ENCODE data around the gene PARVB. TPM values are rescaled to one million over a fixed set of nuclear protein-coding genes. Genes with fewer than 3 reads are reported as not detected.

PARVB gene
- total RNA-seq, 4 donors from 2014 or later = 10.5 to 25.1 (median 14.6) TPM

DNA sequence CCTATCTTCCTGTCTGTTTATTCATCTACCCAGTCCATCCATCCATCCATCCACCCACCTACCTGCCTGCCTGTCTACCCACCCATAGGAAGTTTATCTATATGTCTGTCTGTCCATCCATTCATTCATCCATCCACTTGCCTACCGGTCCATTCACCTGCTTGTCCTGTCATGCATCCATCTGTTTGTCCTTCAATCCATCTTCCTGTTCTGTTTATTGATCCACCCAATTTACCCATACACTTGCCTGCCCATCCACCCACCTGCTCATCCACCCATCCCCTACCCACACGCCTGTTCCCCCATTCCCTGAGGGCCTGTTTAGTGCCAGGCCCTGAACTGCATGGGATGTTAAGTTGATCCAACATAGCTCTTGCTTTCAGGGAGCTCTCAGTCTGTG, 175.1 kb downstream of the PARVB start:
- no peak overlapping the region for H3K4me3 ChIP-seq (ENCODE audit: low read depth, poor library complexity, severe bottlenecking)
- 74 to 80% methylated on average over 2 of the region's 2 CpGs for WGBS, 2 donors
- intact Hi-C loops (cut with DNase I; ENCODE audit: low total_unique reads) = no loop called here
- TF ChIP-seq, protein P1, sequence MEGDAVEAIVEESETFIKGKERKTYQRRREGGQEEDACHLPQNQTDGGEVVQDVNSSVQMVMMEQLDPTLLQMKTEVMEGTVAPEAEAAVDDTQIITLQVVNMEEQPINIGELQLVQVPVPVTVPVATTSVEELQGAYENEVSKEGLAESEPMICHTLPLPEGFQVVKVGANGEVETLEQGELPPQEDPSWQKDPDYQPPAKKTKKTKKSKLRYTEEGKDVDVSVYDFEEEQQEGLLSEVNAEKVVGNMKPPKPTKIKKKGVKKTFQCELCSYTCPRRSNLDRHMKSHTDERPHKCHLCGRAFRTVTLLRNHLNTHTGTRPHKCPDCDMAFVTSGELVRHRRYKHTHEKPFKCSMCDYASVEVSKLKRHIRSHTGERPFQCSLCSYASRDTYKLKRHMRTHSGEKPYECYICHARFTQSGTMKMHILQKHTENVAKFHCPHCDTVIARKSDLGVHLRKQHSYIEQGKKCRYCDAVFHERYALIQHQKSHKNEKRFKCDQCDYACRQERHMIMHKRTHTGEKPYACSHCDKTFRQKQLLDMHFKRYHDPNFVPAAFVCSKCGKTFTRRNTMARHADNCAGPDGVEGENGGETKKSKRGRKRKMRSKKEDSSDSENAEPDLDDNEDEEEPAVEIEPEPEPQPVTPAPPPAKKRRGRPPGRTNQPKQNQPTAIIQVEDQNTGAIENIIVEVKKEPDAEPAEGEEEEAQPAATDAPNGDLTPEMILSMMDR (IDR thresholded peaks at IDR 0.05) = no peak
- TF ChIP-seq POLR2A (IDR thresholded peaks at IDR 0.05) = no peak
- no peak for DNase-seq (ENCODE audit: low spot score in 2 of 2)

GRCh38 chr22:44199866-44200265, 175.8 kb downstream of the PARVB start:
- WGBS, 2 donors = 89 to 92% methylated on average over 5 of the region's 5 CpGs
- DNase-seq (ENCODE audit: low spot score in 2 of 2) = no peak
- H3K4me3 ChIP-seq (ENCODE audit: low read depth, poor library complexity, severe bottlenecking) = no peak overlapping the region
- intact Hi-C loops (cut with DNase I; ENCODE audit: low total_unique reads) = no loop called here
- TF ChIP-seq POLR2A (IDR thresholded peaks at IDR 0.05) = no peak
- TF ChIP-seq, protein P1 (IDR thresholded peaks at IDR 0.05) = no peak

DNA sequence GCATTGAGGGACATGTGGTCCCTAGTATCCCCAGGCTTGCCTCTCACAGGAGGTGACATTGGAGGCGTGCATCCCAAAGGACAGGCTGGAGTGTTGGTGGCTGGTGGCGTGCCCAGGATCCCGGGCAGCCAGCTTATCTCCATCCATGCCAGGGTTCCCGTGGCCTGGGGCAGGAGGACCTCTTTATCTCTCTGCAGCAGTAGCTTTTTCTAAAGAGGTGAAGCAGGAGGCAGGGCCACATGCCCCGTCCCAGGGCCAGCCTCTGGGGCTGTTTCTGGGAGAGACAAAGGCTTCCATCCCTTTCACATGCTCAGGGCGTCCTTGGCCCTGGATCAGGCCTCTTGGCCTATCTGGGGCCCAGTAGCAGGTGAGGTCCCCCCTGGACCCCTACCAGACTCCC, 176.3 kb downstream of the PARVB start:
- H3K4me3 ChIP-seq (ENCODE audit: low read depth, poor library complexity, severe bottlenecking) = no peak overlapping the region
- DNase-seq (ENCODE audit: low spot score in 2 of 2) = no peak
- TF ChIP-seq, protein P1 (IDR thresholded peaks at IDR 0.05) = no peak
- no peak for TF ChIP-seq POLR2A (IDR thresholded peaks at IDR 0.05)
- 84 to 100% methylated on average over 2 to 6 of the region's 6 CpGs for WGBS, 2 donors
- intact Hi-C loops (cut with DNase I; ENCODE audit: low total_unique reads) = no loop called here

- no peak for TF ChIP-seq POLR2A (IDR thresholded peaks at IDR 0.05)
- TF ChIP-seq, protein P1 (IDR thresholded peaks at IDR 0.05) = no peak
- WGBS, 2 donors = 79 to 83% methylated on average over 17 of the region's 17 CpGs
- intact Hi-C loops (cut with DNase I; ENCODE audit: low total_unique reads) = no loop called here
- no peak for DNase-seq (ENCODE audit: low spot score in 2 of 2)
- H3K4me3 ChIP-seq (ENCODE audit: low read depth, poor library complexity, severe bottlenecking) = no peak overlapping the region
Observed at GRCh38 chr22:44200855-44201550, 176.9 kb downstream of the PARVB start.

DNA sequence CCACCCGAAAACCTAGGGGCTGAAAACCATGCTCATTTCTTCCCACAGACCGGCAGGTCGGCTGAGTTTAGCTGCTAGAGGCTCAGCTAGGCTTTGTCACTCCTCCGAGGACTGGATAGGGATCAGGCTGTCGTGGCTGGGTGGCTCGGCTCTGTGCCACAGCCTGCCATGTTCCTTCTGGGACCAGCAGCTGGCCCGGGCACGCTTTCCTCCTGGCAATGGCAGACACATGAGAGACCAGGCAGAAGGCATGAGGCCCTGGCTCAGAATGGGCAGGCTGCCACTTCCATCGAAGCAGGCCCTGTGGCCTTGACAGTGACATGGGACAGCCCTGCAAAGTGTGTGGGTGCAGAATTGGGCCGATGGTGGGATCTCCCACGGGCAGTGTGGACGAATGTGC, 177.6 kb downstream of the PARVB start:
- TF ChIP-seq, protein P1 (IDR thresholded peaks at IDR 0.05) = no peak
- TF ChIP-seq POLR2A (IDR thresholded peaks at IDR 0.05) = no peak
- peak in 1 of 2 donors; percentile 75 for DNase-seq (ENCODE audit: low spot score in 2 of 2)
- WGBS, 2 donors = 59 to 74% methylated on average over 12 of the region's 12 CpGs
- intact Hi-C loops (cut with DNase I; ENCODE audit: low total_unique reads) = no loop called here
- no peak overlapping the region for H3K4me3 ChIP-seq (ENCODE audit: low read depth, poor library complexity, severe bottlenecking)
